GM08714 (cell line): Measurements from ENCODE around the gene TMEM63A.
"Not testable (repeated sequence)": the region's sequence is repeated elsewhere in the genome, so short reads cannot be mapped to it uniquely, and the experiment has no call there.

Source experiments
- H3K4me3 ChIP-seq: fragments of 200-500 bp; sonication (Bioruptor generic); 2 replicates; pipeline ENCODE4 v1.5.1; 2014; ENCODE audit warnings: mild to moderate bottlenecking, low read length, inconsistent platforms
- ZNF274 ChIP-seq: IDR thresholded peaks from 2 replicates; pipeline ENCODE4 v1.6.1; 2012; ENCODE audit warnings: mild to moderate bottlenecking, low read depth, low read length

TMEM63A gene

DNA sequence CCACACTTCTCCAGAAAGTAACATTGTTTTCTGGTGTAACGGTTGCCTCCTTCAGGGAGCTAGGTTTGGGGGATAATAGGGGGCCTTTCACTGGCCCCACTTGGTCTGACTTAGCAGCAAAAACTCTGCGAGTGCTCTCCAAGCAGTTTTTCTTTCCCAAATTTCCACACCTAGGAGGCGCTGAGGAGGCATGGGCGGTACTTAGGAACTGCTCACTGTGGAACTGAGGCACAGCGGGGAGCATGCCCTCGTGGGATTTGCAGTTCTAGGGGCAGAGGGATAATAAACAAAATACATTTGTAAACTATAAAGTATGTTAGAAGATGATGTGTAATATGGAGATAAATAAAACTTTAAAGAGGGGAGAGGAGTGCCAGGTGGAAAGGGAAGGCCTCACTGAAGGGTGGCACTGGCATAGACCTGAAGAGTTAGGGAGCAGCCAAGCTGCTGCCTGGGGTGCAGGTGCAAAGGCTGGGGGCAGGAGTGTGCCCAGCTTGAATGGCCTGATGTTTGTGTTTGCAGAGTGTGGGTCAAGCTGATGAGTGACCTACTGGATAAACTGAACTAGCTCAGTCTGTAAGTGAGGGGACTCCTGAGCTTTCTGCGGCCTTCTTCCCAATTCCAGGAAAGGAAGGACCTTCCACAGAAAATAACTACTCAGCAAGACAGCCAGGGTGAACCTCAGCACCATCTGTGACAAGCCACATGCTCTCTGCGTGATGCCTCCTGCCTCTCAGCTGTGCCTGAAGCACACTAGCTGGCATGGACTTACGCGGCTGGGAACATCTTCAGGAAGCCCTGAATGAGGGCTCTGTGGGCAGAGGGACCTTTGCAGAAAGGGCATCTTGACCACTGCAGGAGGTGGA is 70.3 kb downstream of the TMEM63A start:
- no peak overlapping the region for H3K4me3 ChIP-seq

DNA sequence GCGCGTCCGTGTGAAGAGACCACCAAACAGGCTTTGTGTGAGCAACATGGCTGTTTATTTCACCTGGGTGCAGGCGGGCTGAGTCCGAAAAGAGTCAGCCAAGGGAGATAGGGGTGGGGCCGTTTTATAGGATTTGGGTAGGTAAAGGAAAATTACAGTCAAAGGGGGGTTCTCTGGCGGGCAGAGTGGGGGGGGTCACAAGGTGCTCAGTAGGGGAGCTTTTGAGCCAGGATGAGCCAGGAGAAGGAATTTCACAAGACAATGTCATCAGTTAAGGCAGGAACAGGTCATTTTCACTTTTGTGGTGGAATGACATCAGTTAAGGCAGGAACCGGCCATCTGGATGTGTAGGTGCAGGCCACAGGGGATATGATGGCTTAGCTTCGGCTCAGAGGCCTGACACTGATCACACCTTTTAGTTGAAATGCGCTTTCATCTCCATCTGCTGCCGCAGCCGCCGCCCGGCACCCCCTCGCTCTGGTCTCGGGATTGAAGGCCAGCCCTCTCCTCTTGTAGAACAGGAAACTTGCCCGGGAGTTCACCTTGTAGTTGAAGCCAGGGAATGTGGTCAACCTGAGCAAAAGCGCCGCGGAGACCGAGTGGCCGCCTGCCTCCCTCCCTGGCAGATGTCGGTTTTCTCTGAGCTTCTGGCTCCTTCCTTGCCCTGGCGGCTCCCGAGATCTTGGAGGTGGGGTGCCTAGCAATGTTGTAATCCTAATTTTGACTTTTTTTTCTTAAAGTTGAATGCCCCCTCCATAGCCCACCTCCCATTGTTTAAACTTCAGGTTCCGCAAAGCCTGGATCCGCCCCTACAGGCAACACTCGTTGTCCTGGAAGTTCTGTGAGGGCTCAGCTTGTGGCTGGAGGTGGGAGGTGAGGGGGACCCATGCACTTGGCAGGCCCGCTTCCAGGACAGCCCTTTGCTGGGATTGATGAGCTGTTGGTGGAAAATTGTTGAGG is 71.3 kb downstream of the TMEM63A start:
- peak overlapping the region; percentile 68 for H3K4me3 ChIP-seq

More for the DNA sequence above, 70.3 kb downstream of the TMEM63A start:
- TF ChIP-seq ZNF274 = no peak

DNA sequence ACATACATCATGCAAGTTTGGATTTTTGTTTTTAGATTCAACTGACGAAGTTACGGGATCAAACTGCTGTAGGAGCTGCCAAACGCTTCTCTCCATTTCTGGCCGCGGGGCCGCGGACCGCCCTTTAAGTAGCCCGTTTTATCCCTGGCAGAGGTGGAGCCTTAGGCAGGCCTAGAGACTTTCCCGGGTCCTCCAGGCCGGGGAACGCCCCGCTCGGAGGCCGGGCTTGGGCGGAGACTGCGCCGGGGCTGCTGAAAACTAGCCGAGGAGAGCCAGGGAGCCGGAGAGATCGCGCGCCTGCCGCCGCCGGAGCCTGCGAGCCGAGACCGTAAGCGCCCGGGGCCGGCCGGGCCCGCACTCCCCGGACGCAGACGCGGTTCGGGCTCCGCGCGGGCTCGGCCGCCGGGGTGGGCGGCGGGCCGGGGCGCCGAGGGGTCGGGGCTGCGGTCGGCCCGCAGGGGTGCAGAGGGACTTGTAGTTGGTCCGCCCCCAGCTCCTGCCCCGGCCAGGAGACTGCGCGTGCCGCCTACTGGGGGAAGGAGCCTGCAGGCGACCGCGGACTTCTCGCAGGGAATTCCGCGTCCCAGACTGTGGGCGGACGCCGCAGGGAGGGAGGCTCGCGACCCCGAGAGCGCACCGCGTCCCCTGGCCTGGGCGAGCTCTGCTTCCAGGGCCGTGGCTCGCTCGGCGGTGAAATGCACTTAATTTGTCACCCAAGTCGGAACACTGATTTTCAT is 72.2 kb downstream of the TMEM63A start, which contains the start of gene EPHX1:
Gene EPHX1, plus strand, starts transcription at position 283 of the 737 bp plus-strand sequence. CDS start 18,606 bp downstream, outside the sequence.
- no peak for TF ChIP-seq ZNF274
- H3K4me3 ChIP-seq = peak within 1 kb of the TSS; percentile 68

GRCh38 chr1:225808136-225808535 is 74.0 kb downstream of the TMEM63A start:
- H3K4me3 ChIP-seq = no peak overlapping the region
- no peak for TF ChIP-seq ZNF274

GRCh38 chr1:225806736-225807135 is 75.4 kb downstream of the TMEM63A start:
- not testable (repeated sequence) for H3K4me3 ChIP-seq

GRCh38 chr1:225806249-225806648 is 75.9 kb downstream of the TMEM63A start:
- no peak for TF ChIP-seq ZNF274
- no peak overlapping the region for H3K4me3 ChIP-seq

- not testable (repeated sequence) for H3K4me3 ChIP-seq
These were observed 81.0 kb downstream of the TMEM63A start for GRCh38 chr1:225801146-225801545.

DNA sequence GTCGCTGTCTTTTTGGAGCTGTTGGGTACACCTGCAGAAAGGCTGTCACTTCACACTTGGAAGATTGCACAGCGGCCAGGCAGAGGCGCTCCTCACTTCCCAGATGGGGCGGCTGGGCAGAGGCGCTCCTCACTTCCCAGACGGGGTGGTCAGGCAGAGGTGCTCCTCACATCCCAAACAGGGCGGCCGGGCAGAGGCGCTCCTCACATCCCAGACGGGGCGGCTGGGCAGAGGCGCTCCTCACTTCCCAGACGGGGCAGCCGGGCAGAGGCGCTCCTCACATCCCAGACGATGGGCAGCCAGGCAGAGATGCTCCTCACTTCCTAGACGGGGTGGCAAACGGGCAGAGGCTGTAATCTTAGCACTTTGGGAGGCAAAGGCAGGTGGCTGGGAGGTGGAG is 86.1 kb downstream of the TMEM63A start:
- not testable (repeated sequence) for H3K4me3 ChIP-seq
